T1000 (cell line): Measurements from ENCODE around the gene PPP1CB.
A peak's percentile ranks its signal among the peaks of the same experiment; 100 is the strongest.

Experiments
- DNase-seq: peaks from one replicate; lab custom pipeline; 2025; ENCODE audit warnings: mixed read lengths; lab: John Stamatoyannopoulos, UW

PPP1CB gene

GRCh38 chr2:28745225-28745624 is 6.4 kb upstream of the PPP1CB start:
- no peak for DNase-seq

- no peak for DNase-seq
Observed at GRCh38 chr2:28745876-28746275, 5.8 kb upstream of the PPP1CB start.

- no peak for DNase-seq
Observed at GRCh38 chr2:28746429-28747111, 5.1 kb upstream of the PPP1CB start.

GRCh38 chr2:28747714-28748113 is 3.9 kb upstream of the PPP1CB start:
- DNase-seq: no peak

- no peak for DNase-seq
Observed at GRCh38 chr2:28748176-28748575, 3.5 kb upstream of the PPP1CB start.

- no peak for DNase-seq
Observed at GRCh38 chr2:28748941-28749340, 2.7 kb upstream of the PPP1CB start.

GRCh38 chr2:28749526-28749925 is 2.1 kb upstream of the PPP1CB start:
- no peak for DNase-seq

- no peak for DNase-seq
Observed at GRCh38 chr2:28750316-28751251, 1.0 kb upstream of the PPP1CB start.

GRCh38 chr2:28751956-28752630 is 463 bp downstream of the PPP1CB start:
- DNase-seq: peak; percentile 88

GRCh38 chr2:28752631-28753376 is 1.2 kb downstream of the PPP1CB start:
- no peak for DNase-seq

- no peak for DNase-seq
Observed at GRCh38 chr2:28754321-28754720, 2.7 kb downstream of the PPP1CB start.

- no peak for DNase-seq
Observed at GRCh38 chr2:28755421-28755820, 3.8 kb downstream of the PPP1CB start.

GRCh38 chr2:28758459-28758858 is 6.8 kb downstream of the PPP1CB start:
- no peak for DNase-seq

GRCh38 chr2:28761420-28761819 is 9.8 kb downstream of the PPP1CB start:
- no peak for DNase-seq

- no peak for DNase-seq
Observed at GRCh38 chr2:28764909-28765711, 13.5 kb downstream of the PPP1CB start.

GRCh38 chr2:28766070-28766469 is 14.4 kb downstream of the PPP1CB start:
- no peak for DNase-seq

GRCh38 chr2:28767337-28767736 is 15.7 kb downstream of the PPP1CB start:
- no peak for DNase-seq

GRCh38 chr2:28768422-28768821 is 16.8 kb downstream of the PPP1CB start:
- no peak for DNase-seq

GRCh38 chr2:28768952-28769351 is 17.3 kb downstream of the PPP1CB start:
- no peak for DNase-seq

GRCh38 chr2:28772351-28772750 is 20.7 kb downstream of the PPP1CB start:
- DNase-seq: no peak

GRCh38 chr2:28776471-28776870 is 24.8 kb downstream of the PPP1CB start:
- no peak for DNase-seq
